Measurements from ENCODE around the gene SP1. TPM values are rescaled to one million over a fixed set of nuclear protein-coding genes. Genes with fewer than 3 reads are reported as not detected.

SP1 gene
- total and polyA plus RNA-seq, 9 of the 15 experiments (the other 6 are each of a cell fraction or from before 2014, with no cell fraction given): 8.0 to 65.5 (median 41.6) TPM

DNA sequence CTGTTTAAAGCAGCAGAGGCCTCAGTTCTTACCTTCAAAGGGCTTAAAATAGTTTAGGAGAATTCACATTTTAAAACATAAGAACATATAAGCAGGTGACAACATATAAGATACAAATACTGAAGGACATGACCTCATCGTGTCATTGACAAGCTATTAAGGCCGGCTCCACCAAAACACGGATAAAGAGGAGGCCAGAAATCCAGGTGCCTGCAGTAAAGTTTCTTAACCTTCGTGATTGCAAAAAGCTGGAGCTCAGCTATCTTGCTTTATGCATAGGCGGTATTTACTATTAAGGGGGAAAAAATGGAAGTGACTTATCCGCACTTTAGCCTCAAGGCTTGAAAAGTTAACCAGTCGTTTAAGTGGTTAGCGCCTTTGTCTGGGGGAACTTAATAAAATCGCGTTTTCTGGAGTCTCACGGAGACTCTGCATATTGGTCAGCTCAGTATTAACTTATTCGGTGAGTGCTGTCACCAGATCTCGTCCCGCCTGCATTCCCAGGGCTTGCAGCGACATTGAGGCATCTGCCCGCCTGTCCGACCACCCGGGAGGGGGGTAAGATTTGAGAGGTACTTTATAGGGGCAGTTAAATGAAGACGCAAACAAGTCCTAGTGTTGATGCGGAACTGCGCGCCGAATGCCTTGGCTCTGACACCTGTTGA lies 1.1 kb upstream of the SP1 start (continued):
- TF ChIP-seq REST (IDR thresholded peaks at IDR 0.05; ENCODE audit: borderline replicate concordance) (no peak), REST (CRISPR knock-in tag; IDR thresholded peaks at IDR 0.05; ENCODE audit: low read depth) (no peak), JUN (IDR thresholded peaks at IDR 0.05; ENCODE audit: borderline replicate concordance, low read depth, low read length) (no peak), JUN (CRISPR knock-in tag; IDR thresholded peaks at IDR 0.05; ENCODE audit: borderline replicate concordance) (no peak)
- TF ChIP-seq, protein P1, sequence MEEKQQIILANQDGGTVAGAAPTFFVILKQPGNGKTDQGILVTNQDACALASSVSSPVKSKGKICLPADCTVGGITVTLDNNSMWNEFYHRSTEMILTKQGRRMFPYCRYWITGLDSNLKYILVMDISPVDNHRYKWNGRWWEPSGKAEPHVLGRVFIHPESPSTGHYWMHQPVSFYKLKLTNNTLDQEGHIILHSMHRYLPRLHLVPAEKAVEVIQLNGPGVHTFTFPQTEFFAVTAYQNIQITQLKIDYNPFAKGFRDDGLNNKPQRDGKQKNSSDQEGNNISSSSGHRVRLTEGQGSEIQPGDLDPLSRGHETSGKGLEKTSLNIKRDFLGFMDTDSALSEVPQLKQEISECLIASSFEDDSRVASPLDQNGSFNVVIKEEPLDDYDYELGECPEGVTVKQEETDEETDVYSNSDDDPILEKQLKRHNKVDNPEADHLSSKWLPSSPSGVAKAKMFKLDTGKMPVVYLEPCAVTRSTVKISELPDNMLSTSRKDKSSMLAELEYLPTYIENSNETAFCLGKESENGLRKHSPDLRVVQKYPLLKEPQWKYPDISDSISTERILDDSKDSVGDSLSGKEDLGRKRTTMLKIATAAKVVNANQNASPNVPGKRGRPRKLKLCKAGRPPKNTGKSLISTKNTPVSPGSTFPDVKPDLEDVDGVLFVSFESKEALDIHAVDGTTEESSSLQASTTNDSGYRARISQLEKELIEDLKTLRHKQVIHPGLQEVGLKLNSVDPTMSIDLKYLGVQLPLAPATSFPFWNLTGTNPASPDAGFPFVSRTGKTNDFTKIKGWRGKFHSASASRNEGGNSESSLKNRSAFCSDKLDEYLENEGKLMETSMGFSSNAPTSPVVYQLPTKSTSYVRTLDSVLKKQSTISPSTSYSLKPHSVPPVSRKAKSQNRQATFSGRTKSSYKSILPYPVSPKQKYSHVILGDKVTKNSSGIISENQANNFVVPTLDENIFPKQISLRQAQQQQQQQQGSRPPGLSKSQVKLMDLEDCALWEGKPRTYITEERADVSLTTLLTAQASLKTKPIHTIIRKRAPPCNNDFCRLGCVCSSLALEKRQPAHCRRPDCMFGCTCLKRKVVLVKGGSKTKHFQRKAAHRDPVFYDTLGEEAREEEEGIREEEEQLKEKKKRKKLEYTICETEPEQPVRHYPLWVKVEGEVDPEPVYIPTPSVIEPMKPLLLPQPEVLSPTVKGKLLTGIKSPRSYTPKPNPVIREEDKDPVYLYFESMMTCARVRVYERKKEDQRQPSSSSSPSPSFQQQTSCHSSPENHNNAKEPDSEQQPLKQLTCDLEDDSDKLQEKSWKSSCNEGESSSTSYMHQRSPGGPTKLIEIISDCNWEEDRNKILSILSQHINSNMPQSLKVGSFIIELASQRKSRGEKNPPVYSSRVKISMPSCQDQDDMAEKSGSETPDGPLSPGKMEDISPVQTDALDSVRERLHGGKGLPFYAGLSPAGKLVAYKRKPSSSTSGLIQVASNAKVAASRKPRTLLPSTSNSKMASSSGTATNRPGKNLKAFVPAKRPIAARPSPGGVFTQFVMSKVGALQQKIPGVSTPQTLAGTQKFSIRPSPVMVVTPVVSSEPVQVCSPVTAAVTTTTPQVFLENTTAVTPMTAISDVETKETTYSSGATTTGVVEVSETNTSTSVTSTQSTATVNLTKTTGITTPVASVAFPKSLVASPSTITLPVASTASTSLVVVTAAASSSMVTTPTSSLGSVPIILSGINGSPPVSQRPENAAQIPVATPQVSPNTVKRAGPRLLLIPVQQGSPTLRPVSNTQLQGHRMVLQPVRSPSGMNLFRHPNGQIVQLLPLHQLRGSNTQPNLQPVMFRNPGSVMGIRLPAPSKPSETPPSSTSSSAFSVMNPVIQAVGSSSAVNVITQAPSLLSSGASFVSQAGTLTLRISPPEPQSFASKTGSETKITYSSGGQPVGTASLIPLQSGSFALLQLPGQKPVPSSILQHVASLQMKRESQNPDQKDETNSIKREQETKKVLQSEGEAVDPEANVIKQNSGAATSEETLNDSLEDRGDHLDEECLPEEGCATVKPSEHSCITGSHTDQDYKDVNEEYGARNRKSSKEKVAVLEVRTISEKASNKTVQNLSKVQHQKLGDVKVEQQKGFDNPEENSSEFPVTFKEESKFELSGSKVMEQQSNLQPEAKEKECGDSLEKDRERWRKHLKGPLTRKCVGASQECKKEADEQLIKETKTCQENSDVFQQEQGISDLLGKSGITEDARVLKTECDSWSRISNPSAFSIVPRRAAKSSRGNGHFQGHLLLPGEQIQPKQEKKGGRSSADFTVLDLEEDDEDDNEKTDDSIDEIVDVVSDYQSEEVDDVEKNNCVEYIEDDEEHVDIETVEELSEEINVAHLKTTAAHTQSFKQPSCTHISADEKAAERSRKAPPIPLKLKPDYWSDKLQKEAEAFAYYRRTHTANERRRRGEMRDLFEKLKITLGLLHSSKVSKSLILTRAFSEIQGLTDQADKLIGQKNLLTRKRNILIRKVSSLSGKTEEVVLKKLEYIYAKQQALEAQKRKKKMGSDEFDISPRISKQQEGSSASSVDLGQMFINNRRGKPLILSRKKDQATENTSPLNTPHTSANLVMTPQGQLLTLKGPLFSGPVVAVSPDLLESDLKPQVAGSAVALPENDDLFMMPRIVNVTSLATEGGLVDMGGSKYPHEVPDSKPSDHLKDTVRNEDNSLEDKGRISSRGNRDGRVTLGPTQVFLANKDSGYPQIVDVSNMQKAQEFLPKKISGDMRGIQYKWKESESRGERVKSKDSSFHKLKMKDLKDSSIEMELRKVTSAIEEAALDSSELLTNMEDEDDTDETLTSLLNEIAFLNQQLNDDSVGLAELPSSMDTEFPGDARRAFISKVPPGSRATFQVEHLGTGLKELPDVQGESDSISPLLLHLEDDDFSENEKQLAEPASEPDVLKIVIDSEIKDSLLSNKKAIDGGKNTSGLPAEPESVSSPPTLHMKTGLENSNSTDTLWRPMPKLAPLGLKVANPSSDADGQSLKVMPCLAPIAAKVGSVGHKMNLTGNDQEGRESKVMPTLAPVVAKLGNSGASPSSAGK (IDR thresholded peaks at IDR 0.05): peak; percentile 81
